ENCODE measurements around the gene DMGDH. TPM values are rescaled to one million over a fixed set of nuclear protein-coding genes. Genes with fewer than 3 reads are reported as not detected.

Gene DMGDH
- total and polyA plus RNA-seq, 2 of the 4 experiments (the other 2 are of a cell fraction), result 0.18 TPM; not detected in 1

GRCh38 chr5:79112703-79113058, 43.2 kb upstream of the DMGDH start:
- no peak overlapping the region for H2BK5ac ChIP-seq (ENCODE audit: low read depth, low read length, poor library complexity, severe bottlenecking)
- H4K20me1 ChIP-seq (ENCODE audit: insufficient read depth, low read length), result no peaks in the 10 kb centered on the region
- no peak overlapping the region for H3K4ac ChIP-seq (ENCODE audit: low read depth, low read length)
- H3K9me3 ChIP-seq (ENCODE audit: control insufficient read depth, insufficient read depth, low read length), result no peaks in the 10 kb centered on the region
- BruUV-seq (replicated peaks), result no TSS peak
- no peak overlapping the region for H4K91ac ChIP-seq (ENCODE audit: insufficient read depth, low read depth, low read length)
- in situ Hi-C loops (cut with MboI; ENCODE audit: low sequenced_read_pairs) (no loop called here), intact Hi-C loops (cut with micrococcal nuclease) (loop anchor here (5.0 kb wide), 1 partner anchor 70 kb away; no protein-coding TSS in a partner anchor), dilution Hi-C loops (cut with HindIII; ENCODE audit: low sequenced_read_pairs, unreplicated experiment) (no loop called here)
- no peak for TF ChIP-seq CHD1 (IDR thresholded peaks at IDR 0.05; ENCODE audit: low read depth, low read length)
- TF ChIP-seq MXI1 (IDR thresholded peaks at IDR 0.05; ENCODE audit: borderline replicate concordance, low read depth, low read length), result no peak
- TF ChIP-seq USF2 (IDR thresholded peaks at IDR 0.05; ENCODE audit: low read depth, low read length), result no peak
- TF ChIP-seq RFX5 (IDR thresholded peaks at IDR 0.05; ENCODE audit: low read depth, low read length), result no peak
- TF ChIP-seq ELK1 (IDR thresholded peaks at IDR 0.05; ENCODE audit: borderline replicate concordance, low read depth, low read length), result no peak
- TF ChIP-seq BHLHE40 (IDR thresholded peaks at IDR 0.05; ENCODE audit: low read depth, low read length), result no peak
- no peak for TF ChIP-seq POLR2A (IDR thresholded peaks at IDR 0.05; ENCODE audit: low read depth, low read length)
- no peak for TF ChIP-seq MAZ (IDR thresholded peaks at IDR 0.05; ENCODE audit: borderline replicate concordance, low read depth, low read length)
- no peak for TF ChIP-seq FOS (IDR thresholded peaks at IDR 0.05; ENCODE audit: low read depth, low read length)
- TF ChIP-seq CTCF (conservative IDR thresholded peaks at IDR 0.05; ENCODE audit: low read depth, low read length), result no peak
- no peak for TF ChIP-seq CEBPB (IDR thresholded peaks at IDR 0.05; ENCODE audit: low read depth, low read length)
- no peak for TF ChIP-seq NFE2L2 (IDR thresholded peaks at IDR 0.05; ENCODE audit: low read depth, low read length)
- no peak for TF ChIP-seq MAFK (IDR thresholded peaks at IDR 0.05; ENCODE audit: low read depth, low read length)
- TF ChIP-seq RAD21 (IDR thresholded peaks at IDR 0.05; ENCODE audit: low read length), result no peak
- no peak for TF ChIP-seq SMC3 (IDR thresholded peaks at IDR 0.05; ENCODE audit: low read depth, low read length)
- no peak for TF ChIP-seq RCOR1 (IDR thresholded peaks at IDR 0.05; ENCODE audit: insufficient replicate concordance, low read length)
- no peaks in the 10 kb centered on the region for H3K4me1 ChIP-seq (ENCODE audit: control insufficient read depth, insufficient read depth, low read length)
- no peaks in the 10 kb centered on the region for H3K36me3 ChIP-seq (ENCODE audit: control insufficient read depth, insufficient read depth, low read length)
- no peak overlapping the region for H3K14ac ChIP-seq (replicated peaks; ENCODE audit: low read depth, low read length)
- H2BK120ac ChIP-seq (ENCODE audit: low read depth, low read length), result no peak overlapping the region
- no peak overlapping the region for H2BK20ac ChIP-seq (ENCODE audit: low read depth, low read length)
- no peak overlapping the region for H3K4me3 ChIP-seq (ENCODE audit: insufficient read depth, low read depth, low read length)
- no peak overlapping the region for H2AK5ac ChIP-seq (ENCODE audit: low read depth, low read length)
- H2AFZ ChIP-seq (replicated peaks; ENCODE audit: low read length, poor library complexity), result no peak overlapping the region
- no peak for DNase-seq
- H3K9ac ChIP-seq (ENCODE audit: low read depth, low read length), result no peak overlapping the region
- no peak overlapping the region for H2AK9ac ChIP-seq (replicated peaks; ENCODE audit: low read depth, low read length, poor library complexity)
- H3K23ac ChIP-seq (ENCODE audit: low read depth, low read length), result no peak overlapping the region
- H3K27ac ChIP-seq (ENCODE audit: insufficient read depth, low read length), result no peak overlapping the region
- no peak overlapping the region for H3K56ac ChIP-seq (ENCODE audit: extremely low read depth, insufficient read depth, low read length)
- no peak overlapping the region for H2BK15ac ChIP-seq (ENCODE audit: low read depth, low read length)
- H3K79me1 ChIP-seq (ENCODE audit: low read depth in 1 of 2, low read length in 2 of 2), result no peaks in the 10 kb centered on the region
- H3K9me1 ChIP-seq (ENCODE audit: insufficient read depth, low read length), result no peaks in the 10 kb centered on the region
- no peak overlapping the region for H4K8ac ChIP-seq (ENCODE audit: low read depth in 2 of 2, low read length in 2 of 2)
- 93% methylated on average over 2 of the region's 5 CpGs; no CpG with 5 or more reads in 1 of the 2 experiments for WGBS, 2 experiments (ENCODE audit: extremely low coverage in 2 of 2, insufficient read length in 1 of 2)
- no peak for ATAC-seq (ENCODE audit: low read depth)
- CTCF ChIA-PET, result no interaction called here
- no peak overlapping the region for H3K18ac ChIP-seq (ENCODE audit: low read depth, low read length)
- peaks cover 53% of the 10 kb centered on the region for H3K27me3 ChIP-seq (ENCODE audit: control insufficient read depth, insufficient read depth, low read length)
- H3K4me2 ChIP-seq (ENCODE audit: low read depth, low read length), result no peak overlapping the region
- H4K5ac ChIP-seq (ENCODE audit: low read depth, low read length), result no peak overlapping the region
- POLR2A ChIA-PET (ENCODE audit: unreplicated experiment), result no interaction called here
